ENCODE data around the gene STK17B. TPM values are rescaled to one million over a fixed set of nuclear protein-coding genes. Genes with fewer than 3 reads are reported as not detected.
A peak's percentile ranks its signal among the peaks of the same experiment; 100 is the strongest.
"Not testable (repeated sequence)": the region's sequence is repeated elsewhere in the genome, so short reads cannot be mapped to it uniquely, and the experiment has no call there.

STK17B gene
- total RNA-seq, result 11.0 TPM

GRCh38 chr2:196171248-196171871, at the start of gene STK17B:
Gene STK17B, minus strand, starts transcription at chr2:196171578. Its CDS starts 8,195 bp downstream, at chr2:196163383.
- ATAC-seq, result peak; percentile 98

- no peak for ATAC-seq
These were observed 49.3 kb upstream of the STK17B start for GRCh38 chr2:196220671-196221070.

GRCh38 chr2:196219671-196220070, 48.3 kb upstream of the STK17B start:
- no peak for ATAC-seq

DNA sequence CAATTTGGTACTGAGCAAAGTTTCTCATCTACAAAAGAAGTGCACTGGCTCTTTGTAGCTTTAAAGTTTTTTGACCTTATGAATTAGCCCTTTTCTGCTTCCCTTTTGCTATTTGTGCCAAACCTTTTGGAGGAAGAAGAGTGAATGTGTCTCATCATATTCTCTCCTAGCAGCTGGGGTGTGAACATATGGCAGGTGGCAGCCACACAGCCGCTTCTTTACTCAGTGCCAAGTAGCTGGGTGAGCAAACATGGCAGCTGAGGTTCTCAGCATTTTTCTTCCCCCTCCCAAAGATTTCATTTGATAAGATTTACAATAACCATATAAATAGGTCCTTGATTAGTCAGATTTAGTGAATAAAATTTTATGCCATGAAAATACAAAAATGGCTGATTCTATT, 46.7 kb upstream of the STK17B start:
- no peak for ATAC-seq

DNA sequence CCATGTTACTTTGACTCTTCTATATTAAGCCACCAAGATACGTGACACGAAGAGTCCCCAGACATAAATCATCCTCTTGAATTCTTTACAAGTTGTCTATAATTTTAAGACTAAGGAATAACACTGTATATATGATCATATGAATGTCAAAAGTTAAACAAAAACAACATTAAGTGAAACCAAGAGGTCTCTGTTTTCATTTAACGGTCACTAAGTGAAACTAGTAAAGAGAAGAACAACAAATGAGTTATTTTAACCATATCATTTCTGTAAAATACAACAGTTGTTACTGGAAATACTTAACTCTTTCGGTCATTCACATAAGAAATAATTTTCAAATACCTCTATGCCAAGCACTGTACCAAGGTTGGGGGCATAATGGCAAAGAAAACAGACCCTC, 45.7 kb upstream of the STK17B start:
- no peak for ATAC-seq

- ATAC-seq, result no peak
These were observed 44.0 kb upstream of the STK17B start for GRCh38 chr2:196215376-196215775.

DNA sequence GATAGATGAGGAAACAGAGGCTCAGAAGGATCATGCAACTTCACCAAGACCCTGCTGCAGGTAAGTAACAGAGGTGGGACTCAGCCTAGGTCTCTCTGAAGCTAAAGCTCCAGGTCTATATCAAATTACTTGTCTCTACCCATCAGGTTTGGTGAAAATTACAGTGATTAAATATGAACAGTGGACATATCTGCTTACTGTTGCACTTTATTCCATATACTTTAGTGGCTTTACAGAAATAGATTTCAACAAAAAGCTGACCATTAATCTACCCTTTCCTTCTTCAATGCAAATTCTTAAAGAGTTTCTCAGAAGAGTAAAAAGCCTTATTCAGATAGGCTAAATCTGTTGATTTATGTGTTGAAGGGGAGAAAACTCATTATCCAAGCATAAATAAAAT, 42.8 kb upstream of the STK17B start:
- no peak for ATAC-seq

- peak; percentile 65 for ATAC-seq
These were observed 42.0 kb upstream of the STK17B start for GRCh38 chr2:196213252-196213980.

GRCh38 chr2:196208915-196209314, 37.5 kb upstream of the STK17B start:
- ATAC-seq, result peak; percentile 12

DNA sequence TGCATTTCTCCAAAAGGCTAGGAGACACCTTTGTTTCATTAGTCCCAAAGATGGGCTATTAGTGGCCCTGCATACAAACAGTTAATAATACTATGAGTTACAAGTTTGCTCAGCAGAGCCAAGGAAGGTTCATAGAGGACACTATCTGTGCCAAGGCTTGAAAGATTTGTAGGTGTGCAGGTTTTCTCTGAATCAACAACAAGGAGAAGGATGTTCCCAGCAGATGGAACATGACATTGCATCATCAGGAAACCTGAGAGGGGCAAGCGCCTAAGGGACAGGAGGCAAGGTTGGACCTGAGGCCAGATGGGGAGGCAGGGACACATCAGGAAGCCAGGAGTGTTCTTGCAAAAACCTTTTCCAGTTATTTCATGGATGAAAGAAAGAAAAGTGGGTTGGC, 35.4 kb upstream of the STK17B start:
- no peak for ATAC-seq

DNA sequence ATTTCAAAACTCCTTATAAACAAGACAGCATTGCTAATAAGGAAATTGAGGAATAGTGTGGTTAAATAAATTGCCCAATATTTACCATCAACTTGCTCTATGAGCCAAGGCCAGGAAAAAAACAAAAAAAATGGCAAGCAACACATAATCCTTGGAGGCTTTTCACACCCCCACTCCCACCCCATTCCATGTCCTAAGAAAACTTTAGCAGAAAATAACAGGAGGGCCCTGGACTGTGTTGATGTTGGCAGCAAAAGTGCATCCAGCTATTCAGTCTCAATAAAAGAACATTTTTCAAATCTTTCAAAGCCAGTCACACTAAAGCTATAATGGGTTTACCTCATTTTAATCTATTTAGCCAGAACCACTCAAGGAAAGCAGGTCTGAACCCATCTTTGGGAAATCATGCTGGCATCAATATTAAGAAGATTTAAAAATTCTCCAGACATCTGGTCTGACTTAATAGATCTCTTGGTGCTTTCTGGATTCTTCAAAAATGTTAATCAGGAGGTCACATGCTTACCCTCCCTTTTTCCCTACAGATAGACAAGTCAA, 34.6 kb upstream of the STK17B start:
- ATAC-seq, result no peak

DNA sequence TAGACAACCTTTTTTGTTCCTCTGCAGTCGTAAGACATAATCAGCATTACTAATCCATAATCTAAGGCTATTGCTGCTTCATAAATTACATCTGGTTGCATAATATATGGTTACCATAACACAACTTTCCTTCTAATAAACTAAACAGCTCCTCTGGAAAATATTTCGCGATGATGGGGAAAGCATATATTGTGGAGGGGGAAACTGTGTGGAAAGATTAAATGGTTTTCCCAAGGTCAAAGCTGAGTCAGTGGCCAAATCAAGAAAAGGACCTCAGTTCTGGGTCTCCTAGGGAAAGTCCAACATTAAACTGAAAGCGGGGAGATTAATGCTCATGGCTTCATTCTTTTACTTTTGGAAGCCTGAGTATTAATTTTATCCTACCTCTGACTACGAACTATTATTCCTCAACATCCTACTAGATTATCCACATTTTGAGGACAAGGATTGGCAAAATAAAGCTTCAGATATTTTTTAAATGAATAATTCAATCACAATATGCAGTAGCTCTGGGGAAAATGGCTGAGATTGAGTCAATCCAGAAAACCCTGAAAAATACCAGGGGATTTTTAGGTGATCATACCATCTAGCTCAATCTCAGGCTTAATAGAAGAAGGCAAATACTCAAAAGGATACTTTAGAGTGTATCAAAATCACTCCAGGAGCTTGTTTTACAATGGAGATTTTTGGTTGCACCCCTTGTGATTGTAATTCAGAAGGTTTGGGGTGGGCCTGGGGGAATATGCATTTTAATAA, 33.8 kb upstream of the STK17B start:
- ATAC-seq, result no peak

- ATAC-seq, result no peak
These were observed 30.0 kb upstream of the STK17B start for GRCh38 chr2:196201229-196202009.

GRCh38 chr2:196200557-196200956, 29.2 kb upstream of the STK17B start:
- no peak for ATAC-seq

GRCh38 chr2:196195758-196196157, 24.4 kb upstream of the STK17B start:
- no peak for ATAC-seq

- ATAC-seq, result no peak
These were observed 23.9 kb upstream of the STK17B start for GRCh38 chr2:196195302-196195701.

DNA sequence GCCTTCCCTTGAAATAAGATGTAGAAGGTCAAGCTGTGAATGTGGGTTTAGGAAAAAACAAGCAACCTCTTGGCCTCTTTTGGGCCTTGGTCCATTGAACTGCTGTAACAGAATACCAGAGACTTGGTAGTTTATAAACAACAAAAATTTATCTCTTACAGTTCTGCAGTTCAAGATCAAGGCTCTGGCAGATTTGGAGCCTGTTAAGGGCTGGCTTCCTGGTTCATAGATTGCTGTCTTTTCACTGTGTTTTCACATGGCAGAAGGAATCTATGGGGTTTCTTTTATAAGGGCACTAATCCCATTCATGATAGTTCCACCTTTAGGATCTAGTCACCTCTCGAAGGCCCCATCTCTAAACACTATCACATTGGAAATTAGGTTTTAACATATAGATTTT, 20.2 kb upstream of the STK17B start:
- ATAC-seq, result no peak

DNA sequence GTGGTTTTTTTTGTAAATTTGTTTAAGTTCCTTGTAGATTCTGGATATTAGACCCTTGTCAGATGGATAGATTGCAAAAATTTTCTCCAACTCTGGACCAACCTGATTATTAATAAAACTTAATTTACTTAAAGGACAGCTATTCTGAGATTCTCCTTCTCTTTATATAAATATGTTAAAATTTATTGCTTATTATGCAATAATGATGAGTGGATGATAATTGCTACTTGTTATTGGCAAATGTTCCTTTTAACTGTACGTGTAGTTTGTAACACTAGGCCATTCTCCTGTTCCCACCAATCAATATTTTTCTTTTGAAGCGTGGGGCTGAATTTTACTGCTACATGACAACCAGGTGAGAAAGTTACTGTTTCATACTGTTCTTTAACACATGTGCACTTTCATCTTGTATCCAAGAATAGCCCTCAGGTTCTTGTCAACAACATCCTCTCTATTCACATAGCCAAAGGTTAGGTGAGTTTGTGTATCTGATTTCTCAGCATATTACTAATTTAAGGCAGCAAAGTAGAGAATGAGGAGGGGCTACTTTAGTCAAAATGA, 16.6 kb upstream of the STK17B start:
- ATAC-seq, result no peak

DNA sequence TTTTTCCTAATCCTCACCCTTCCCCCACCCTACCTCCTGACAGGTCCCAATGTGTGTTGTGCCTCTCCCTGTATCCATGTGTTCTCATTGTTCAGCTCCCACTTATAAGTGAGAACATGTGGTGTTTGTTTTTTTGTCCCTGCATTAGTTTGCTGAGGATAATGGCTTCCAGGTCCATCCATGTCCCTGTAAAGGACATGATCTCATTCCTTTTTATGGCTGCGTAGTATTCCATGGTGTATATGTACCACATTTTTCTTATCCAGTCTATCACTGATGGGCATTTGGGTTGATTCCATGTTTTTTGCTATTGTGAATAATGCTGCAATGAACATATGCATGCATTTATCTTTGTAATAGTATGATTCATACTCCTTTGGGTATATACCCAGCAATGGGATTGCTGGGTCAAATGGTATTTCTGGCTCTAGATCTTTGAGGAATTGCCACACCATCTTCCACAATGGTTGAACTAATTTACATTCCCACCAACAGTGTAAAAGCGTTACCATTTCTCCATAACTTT, 15.9 kb upstream of the STK17B start:
- ATAC-seq, result not testable (repeated sequence)

GRCh38 chr2:196186266-196186980, 15.0 kb upstream of the STK17B start:
- no peak for ATAC-seq

DNA sequence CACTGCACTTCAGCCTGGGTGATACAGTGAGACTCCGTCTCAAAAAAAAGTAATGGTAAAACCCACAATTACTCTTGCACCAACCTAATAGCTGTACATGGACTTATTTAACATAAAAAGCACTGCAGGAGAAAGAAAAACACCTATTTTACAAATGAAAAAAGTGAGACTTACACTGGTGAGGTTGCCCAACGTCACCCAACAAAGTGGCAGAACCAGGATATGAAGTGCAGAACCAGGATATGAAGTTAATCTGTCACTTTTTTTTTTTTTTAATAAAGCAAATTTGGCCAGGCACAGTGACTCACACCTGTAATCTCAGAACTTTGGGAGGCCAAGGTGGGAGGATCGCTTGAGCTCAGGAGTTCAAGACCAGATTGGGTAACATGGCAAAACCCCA, 13.5 kb upstream of the STK17B start:
- no peak for ATAC-seq

Data from esophagus mucosa (tissue), 1 donor.